ENCODE data around the gene CYSTM1.

CYSTM1 gene

GRCh38 chr5:140239939-140240700, 65.1 kb downstream of the CYSTM1 start:
- DNase-seq = peak; percentile 40

DNA sequence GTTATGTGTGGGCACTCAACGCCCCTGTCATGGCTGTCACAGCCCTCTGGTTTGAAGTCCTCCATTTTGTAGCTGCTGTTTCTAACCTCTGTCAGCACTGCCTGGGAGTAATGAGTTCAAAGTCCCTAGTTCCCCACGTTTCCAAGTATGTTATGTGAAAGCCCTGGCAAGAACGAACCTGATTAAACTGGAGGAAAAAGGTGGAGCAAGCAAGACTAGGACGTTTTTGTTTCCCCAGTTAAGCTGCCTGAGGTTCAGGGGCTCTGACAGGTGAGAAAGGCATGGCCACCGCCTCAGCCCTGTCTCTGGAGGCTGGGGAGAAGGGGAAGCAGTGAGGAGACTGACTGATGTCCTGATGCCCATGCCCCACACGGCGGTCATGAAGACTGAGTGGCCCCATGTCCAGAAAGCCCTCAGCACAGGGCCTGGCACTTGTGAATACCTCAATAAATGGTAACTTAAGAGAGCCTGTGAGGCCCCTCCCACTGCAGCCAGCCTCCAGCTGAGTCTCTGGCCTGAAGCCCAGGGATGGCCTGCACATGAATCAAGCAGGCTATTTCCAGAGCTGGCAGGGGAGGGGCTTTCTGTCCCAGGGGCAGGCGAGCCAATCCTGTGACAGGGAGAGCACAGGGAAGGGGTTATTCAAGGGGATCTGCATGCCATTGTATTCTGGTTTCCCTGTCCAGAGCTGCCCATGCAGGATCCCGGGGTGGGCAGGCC, 66.2 kb downstream of the CYSTM1 start:
- DNase-seq = no peak

DNA sequence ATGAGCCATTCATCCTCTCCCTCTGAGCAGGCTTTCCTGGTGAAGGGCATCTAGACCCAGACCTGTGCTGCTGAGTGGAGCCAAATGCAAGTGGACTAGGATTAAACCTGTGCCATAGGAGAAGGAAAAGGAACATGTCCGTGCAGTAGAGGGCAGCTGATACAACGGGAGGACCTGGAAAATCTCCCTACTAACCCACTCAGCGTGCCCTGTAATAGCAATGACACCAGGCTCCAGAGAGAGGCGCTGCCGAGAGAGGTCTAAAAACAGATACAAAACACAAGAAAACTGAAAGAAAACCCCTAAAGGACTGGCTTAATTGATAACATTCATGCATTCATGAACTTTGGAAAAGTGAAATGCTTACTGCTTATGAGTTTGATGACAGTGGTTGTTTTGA, 67.1 kb downstream of the CYSTM1 start:
- DNase-seq = no peak

DNA sequence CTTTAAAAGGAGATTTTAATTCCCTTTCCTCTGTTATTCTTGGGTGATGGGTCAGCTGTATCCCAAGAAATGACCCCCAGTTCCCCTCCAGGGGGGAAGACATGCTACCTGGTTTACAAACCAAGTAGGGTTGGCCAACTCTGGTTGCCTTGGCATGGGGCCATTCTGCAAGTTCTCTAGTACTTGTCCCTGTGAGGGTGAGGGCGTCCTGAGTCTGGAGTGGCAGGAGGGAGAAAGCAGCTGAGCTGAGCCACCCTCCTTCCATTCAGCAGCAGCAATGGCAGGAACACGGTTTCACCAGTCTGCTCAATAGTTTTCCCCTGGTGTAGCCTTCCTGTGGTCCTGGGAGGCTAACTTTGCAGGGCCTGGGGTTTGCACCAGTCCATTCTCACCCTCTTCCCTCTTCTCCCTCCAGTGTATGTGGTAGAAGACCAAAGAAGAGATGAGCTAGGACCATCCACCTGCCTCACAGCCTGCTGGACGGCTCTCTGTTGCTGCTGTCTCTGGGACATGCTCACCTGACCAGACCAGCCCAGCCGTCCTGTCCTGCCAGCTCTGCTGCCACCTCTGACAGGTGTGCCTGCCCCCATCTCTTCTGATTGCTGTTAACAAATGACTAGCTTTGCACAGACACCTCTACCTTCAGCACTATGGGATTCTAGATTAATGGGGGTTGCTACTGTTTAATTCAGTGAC, 68.0 kb downstream of the CYSTM1 start:
- no peak for DNase-seq

GRCh38 chr5:140243706-140244250, 68.8 kb downstream of the CYSTM1 start:
- DNase-seq = no peak

DNA sequence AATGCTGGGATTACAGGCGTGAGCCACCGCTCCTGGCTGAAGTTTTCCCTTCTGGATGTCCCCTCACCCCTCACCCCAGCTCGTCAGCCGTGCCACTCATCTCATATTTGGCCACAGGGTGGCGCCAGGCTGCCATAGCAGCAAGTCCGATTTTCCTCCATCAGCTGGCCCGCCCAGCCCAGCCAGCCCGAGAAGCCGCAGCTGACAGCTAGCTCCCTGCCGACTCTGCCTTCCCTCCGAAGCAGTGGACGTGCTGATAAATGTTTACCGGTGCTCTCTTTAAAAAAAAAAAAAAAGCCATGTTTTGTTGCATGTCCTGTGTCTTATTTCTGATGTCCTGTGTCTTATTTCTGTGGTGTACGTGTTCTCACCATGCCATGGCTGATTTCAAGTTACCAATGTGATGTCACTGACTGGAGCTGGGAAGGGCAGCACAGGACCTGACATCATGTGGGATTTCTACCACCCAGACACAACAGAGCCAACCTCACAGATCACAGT, 69.6 kb downstream of the CYSTM1 start:
- DNase-seq = peak; percentile 68

DNA sequence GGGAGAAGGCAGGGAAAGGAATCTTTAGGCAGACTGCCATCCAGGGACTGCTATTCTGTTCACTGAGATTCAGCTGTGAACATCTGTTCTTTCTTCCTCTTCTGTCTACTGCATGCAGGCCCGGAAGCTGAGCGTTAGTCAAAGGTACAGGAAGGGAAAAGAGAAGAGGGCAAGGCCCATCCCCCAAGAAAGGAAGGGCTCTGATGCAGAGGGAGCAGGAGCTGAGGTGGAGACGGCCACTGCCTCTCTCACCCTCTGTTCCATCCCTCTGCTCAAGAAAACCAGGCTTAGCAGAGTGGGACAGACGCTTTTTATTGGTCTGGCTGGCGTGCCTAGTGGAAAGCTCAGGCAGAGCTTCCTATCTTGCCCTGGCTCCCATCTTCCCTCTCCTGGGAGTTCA, 70.4 kb downstream of the CYSTM1 start:
- DNase-seq = no peak

- DNase-seq = no peak
Measured at GRCh38 chr5:140245926-140246325, 70.9 kb downstream of the CYSTM1 start.

DNA sequence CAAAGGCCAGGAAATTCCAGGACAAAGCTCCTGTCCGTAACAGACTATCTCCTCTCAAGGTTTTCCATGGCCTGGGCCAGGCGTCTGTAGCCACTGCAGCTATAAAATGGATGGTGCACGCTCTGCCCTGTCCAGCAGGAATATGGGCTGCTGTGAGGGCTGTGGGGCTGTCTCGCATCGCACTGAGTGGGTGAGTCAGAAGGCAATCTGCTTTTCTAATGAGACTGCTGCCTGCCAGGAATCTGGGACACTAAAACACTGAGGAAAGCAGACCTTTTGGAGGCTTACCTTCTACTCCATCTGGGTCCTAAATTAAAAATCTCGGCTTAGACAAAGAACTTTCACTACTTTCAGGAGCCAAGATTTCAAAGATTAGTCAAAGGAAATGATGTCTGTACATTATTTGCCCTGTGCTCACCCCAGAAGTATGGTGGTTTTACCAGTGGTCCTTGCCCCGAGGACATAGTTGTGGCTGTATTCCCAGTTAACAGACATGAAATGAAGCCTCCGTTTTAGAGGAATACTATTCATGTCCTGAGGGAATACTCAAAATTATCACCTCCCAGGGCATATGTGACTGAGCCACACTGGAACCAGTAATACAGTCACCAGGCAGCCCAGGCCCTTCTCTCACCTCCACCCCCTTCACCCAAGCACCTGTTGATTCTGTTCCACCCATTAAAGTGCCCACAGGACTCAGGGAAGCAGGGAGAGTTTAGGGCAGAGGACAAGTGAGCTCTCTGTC, 71.6 kb downstream of the CYSTM1 start:
- DNase-seq = no peak

DNA sequence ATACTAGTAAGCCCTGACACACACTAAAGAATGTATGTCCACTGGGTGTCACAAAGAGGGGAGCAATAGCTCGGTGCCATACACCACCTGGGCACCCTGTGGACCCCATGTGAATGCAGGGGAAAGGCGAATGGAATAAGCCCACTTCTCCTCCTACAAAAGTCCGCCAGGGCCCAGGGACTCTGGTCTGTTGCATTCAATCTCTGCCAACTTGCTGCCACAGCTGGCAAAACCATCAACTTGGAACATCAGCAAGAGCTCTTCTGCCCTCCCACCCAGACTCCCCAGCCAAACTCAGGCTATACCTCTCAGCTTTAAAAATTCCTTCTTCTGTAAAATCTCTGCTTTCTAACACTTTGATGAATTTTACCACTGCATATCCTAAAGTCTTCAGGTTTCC, 73.4 kb downstream of the CYSTM1 start:
- DNase-seq = no peak

- DNase-seq = no peak
Measured at GRCh38 chr5:140249536-140249935, 74.5 kb downstream of the CYSTM1 start.

GRCh38 chr5:140250386-140250785, 75.4 kb downstream of the CYSTM1 start:
- DNase-seq = no peak

- DNase-seq = peak; percentile 73
Measured at GRCh38 chr5:140251527-140251973, 76.6 kb downstream of the CYSTM1 start.

DNA sequence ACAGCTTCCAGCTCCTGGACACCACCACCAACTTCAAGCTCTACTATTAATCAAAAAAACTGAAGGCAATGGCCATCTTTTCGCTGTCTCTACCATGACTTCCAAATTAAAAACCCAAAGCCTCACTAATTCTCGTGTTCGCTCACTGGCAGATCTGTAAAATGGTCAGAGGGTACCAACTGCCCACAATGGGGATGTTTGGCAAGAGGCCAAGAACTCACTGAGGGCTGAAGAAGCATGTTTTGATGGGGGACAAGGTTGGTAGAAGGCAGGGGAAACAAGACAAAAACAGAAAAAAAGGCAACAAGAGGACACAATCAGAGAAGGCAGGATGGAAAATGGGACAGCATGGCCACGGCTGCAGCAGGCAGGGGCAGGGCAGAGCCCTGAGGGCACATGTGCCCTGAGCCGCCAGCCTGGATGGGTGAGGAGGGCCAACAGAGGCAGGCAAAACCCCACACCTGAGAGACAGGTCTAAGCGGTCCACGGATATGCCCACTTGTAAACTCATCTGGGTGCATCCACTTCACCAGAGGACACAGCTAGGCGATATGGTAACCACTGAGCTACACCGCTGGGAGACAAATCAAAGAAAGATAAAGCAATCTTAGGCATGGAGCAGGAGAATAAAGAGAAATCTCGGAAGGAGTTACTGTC, 77.6 kb downstream of the CYSTM1 start:
- no peak for DNase-seq

GRCh38 chr5:140253985-140254384, 79.0 kb downstream of the CYSTM1 start:
- DNase-seq = peak; percentile 21

GRCh38 chr5:140255460-140256157, 80.6 kb downstream of the CYSTM1 start:
- no peak for DNase-seq

GRCh38 chr5:140256726-140257125, 81.7 kb downstream of the CYSTM1 start:
- DNase-seq = no peak

DNA sequence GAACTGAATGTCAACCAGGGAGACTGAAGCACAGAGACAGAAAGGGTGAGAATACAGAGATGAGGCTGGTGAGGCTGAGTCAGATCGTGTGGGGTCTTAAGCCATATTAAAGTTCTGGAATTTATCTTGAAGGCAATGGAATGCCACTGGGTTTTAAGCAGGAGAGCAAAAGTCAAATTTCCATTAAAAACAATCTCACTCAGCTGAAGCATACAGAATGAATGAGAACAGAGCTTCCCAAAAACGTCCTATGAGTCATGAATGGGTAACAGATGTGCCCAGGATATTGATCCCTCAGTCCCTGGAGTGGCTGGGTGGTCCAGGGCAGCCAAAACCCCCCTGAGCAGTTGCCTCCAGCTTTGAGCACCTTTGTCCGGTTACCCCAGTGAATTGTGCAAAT, 83.0 kb downstream of the CYSTM1 start:
- no peak for DNase-seq

DNA sequence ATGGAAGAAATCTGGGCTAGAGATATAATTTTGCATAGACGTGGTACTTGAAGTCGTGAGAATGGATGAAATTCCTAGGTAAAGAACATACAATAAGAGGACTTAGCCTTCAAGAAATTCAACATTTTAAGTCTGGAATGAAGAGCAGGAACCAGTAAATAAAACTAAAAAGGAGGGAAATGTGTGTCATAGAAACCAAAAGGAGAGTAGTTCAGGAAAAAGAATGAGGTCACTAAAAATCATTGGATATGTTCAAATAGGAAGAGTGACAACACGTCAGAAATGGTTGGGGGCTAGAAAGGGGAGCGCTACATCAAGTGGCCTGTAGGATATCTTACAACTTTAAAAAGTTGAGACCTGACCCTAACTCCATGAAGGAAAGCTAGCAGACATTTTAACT, 83.9 kb downstream of the CYSTM1 start:
- DNase-seq = no peak

DNA sequence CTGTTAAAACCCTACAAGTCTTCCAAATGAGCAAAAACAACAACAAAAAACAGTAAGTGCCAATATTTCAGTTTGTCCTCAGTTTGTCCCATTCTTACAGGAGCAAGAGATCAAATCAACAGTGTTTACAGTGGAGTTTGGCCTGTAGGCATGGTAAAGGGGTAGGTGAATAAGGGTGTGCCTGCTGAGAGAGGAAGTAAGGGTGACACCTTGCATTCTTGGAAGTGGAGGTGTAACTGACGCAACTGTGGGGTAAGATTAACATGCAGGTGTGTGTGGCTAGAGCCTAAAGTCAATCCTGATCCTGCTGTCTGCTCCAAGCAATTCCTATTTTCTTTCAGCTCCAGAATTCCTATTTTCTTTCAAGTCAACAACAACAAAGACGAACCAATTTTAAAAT, 84.5 kb downstream of the CYSTM1 start:
- peak; percentile 75 for DNase-seq

GRCh38 chr5:140260089-140260656, 85.2 kb downstream of the CYSTM1 start:
- no peak for DNase-seq
